Activated CD8-positive, alpha-beta memory T cell treated with anti-CD3 and anti-CD28 coated beads, Interleukin-2, amount 50 U/mL, for 24 hours (primary cell): Measurements from ENCODE around the gene CDH24.
A peak's percentile ranks its signal among the peaks of the same experiment; 100 is the strongest.
"Not testable (repeated sequence)": the region's sequence is repeated elsewhere in the genome, so short reads cannot be mapped to it uniquely, and the experiment has no call there.

Experiments
- DNase-seq: peaks from one replicate; pipeline ENCODE4 v3.0.0-alpha.2; 2020; ENCODE audit errors: extremely low read depth

Gene CDH24

DNA sequence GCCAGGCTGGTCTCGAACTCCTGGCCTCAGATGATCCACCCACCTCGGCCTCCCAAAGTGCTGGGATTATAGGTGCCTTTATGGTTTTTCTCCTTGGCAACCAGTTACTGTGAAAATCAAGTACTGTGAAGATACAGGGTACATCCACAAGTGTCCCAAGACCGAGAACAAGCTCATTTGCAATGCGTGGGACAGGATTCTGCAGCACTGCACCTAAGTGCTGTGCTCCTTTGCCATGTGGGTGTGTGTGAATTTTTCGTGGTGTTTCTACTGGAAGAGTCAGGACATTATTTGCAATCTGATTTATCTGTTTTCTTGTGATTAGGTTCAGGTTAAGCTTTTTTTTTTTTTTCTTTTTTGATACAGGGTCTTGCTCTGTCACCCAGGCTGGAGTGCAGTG is 40.2 kb downstream of the CDH24 start:
- DNase-seq, result no peak

DNA sequence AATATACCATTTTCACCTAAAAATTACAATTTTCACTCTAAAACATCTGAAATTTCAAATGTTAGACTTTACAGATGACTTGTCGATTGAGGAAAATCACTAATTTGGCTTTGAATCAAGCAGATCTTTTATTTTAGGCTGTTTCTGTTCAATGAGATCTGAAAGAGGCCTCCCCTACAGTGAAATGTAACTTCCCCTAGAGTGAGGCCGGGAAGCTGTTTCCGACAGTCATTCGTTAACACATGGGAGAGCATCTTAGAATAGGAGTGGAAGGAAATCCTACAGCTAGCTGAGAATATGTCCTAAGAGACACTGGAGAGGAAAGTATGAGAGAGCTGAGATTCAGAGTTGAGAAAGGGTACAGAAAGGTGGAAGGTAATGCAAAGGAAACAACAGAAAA is 41.7 kb downstream of the CDH24 start:
- DNase-seq, result no peak

DNA sequence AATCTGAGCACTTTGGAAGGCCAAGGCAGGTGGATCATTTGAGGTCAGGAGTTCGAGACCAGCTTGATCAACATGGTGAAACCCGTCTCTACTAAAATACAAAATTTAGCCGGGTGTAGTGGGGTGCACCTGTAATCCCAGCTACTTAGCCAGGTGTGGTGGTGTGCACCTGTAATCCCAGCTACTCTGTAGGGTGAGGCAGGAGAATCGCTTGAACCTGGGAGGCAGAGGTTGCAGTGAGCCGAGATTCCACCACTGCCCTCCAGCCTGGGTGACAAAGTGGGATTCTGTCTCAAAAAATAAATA is 43.6 kb downstream of the CDH24 start:
- not testable (repeated sequence) for DNase-seq

DNA sequence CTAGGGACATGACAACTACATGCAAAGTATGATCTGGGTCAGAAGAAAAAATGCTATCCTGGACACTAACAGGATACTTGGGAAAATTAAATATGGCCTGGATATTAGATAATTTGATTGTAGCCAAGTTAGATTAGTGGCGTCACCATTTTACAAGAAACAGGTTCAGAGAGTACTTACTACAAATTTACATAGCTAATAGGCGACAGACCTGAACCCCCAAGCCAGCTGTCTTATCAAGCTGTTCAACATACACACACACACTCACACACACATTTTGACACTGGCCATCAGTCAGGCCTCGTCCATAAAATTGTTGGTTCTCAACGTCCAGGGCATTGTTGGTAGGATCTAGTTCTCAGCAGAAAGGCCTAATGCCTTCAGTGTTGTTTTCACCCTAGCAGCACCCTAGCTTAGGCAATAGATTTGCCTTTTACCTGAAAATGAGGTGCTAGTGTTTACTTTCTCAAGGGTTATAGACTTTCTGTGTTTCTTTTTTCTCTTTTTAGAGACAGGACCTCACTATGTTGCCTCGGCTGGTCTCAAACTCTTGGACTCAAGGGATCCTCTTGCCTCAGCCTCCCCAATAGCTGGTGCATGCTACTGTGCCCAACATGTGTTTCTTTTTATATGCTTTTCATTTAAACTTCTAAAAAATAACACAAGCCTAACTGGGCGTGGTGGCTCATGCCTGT is 44.1 kb downstream of the CDH24 start:
- DNase-seq, result no peak

DNA sequence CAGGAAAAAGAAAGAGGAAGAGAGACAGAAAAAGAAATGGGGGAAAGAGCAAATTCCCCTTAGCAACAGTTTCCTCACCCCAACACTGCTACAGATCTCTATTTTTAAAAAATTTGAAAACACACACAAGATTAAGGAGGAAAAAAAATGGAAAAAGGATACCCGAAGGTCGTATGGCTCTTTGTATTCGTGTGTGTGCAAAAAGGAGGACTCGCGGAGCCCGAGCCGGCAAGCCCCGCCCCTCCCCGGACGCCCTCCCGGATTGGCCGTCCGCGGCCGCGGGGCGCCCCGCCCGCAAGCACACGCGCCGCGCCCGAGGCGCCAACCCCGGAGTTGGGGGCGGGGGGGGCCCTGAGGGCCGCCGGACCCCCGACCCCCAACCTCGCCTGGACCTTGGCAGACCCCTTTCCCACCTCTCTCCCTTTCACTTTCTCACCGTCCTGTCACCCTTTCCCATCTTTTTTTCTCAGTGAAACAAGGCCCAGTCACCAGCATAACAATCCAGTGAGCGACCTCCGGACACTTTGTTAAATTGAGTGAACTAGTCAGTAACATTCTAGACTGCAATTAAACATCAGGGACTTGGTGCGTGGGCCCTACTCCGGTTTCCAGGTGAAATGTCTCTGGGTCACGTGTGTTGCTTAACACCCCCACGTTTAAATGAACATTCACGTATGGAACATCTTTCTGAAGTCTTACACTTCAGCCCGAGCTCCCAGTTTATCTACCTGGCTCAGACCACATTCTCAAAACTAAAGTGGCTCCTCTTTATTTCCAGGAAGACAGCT is 47.2 kb downstream of the CDH24 start, which contains the start of gene C14orf93:
TSS of gene C14orf93 (minus strand) at position 205 of the 788 bp plus-strand sequence. CDS start 11,120 bp downstream, outside the sequence.
- DNase-seq, result peak; percentile 66

DNA sequence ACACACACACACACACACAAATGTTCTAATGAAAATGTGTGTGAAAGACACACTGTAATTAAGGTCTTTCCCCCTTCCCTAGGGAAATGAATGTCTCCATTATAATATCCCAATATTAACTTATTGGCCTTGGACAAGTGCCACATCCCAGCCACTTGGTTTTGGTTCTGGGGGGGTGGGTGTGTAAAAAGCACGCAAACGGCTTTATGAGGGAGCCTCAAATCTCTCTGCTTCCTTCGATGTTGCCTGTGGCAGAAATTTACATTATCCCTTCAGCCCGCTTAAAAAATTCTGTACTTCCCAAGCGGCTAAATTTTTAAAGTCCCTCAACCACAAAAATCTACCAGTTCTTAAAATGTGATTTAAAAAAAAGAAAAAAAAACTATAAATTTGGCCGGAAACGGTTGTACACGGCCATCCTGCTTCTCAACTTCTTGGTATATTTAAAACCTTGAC is 47.8 kb downstream of the CDH24 start:
- DNase-seq, result no peak

DNA sequence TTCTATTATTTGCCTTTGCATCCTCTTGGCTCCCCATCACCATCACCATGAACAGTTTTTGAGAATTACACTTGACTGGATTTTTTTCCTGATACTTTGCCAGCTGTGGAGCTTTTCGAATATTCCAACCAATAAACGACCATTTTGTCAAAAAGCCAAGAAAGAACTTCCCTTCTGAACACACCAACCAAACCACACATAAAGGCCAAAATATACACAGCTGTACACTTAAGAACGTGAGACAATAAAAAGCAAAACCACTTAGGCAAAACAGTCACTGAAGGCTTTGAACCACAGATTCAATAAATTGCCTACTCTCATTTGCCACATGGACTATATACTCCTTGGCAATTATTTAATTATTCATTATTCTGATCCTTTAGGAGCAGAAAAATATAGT is 48.5 kb downstream of the CDH24 start:
- DNase-seq, result no peak

DNA sequence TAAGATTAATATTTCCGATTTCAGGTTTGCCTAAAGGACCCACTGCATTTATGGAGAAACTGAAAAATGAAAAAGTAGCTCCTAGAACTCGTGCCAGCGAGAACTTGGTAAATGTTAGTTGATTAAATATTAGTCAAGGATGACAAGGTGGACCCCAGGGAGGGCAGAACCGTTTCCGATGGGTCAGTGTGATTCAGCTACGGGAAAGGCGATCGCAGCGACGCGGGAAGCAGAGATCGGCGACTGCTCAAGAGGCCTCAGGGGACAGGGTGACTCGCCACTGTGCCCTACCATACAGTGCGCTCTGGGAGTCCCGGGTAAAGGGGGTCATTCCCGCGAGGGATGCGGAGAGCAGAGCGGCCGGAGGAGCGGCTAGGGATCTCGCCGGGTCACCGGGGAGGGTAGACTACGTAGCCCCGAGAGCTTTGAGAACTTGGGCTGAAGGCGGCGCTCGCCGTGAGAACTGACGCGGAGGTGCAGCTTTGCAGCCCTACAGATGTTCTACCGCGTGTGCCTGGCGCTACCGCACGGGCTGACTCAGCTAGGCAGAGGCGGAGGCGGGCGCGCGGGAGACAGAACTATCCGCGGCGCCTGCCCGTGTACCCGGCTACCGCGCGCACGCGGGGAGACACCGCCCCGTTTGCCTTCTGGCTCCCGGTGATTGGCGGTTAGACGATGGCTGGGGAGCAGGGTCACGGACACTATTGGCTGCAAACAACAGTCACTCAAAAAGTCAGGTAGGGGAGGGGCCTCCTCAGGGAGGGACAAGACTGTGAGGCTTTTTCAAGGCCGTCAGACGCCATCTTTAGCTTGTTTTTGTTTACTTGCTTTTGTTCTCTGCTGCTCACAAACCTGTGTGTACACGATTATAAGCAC is 50.5 kb downstream of the CDH24 start:
- DNase-seq, result peak; percentile 90

DNA sequence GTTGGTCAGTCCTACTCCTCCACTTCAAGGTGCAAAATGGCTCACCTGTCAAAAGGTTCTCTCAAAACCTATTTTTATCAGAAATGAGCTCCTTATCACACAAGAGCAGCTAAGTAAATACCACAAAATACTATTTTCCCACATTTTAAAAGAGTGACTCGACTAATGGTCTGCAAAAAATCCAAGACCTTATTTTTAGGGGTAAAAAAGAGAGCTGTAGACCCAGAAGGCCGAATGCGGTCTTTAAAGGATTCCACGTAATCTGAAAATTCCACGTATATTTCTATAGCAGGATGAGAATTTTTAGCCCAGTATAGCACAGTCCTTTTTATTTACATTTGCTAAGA is 51.2 kb downstream of the CDH24 start:
- DNase-seq, result no peak

DNA sequence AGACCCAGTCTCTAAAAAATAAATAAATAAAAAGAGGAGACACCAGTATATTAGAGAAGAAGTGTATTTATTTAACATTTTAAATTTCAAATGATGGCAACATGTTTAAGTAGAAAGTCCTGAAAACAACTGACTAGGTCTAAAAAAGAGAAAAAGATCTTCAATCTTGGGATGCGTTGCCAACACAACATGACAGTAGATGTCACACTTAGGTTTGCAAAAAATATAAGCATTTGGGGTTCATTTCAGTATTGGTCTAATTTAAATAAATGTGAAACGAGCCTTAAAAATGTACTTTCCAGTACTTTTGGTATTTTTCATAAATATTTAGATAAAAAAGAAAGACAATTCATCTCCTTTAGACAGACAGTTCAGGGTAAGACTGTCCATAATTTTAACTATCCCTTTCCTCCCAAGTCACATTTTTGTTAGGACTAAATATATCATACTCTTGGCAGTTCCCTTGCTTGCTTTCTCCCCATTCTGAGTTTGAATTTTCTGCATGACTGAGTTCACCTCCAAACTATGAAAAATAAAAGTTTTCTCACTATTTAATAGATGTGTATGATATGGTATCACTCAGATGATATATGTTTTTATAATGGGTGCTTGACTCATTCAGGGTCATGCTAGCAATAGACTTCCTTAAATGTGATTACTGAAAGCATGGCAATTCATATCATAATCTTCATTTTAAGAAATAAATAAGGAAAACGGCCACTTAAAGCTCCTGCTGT is 51.7 kb downstream of the CDH24 start:
- no peak for DNase-seq

DNA sequence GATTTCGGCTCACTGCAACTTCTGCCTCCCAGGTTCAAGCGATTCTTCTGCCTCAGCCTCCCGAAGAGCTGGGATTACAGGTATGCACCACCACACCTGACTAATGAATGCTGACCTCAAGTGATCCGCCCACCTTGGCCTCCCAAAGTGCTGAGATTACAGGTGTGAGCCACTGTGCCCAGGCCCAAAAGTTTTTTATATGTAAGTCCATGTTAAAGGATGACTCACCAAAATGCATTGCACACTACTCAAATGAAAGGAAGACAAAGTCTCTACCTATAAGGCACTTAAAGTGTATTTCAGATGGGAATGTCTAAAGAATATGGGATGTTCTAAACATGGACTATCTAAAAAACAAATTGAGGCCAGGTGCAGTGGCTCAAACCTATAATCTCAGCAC is 53.0 kb downstream of the CDH24 start:
- DNase-seq, result not testable (repeated sequence)

DNA sequence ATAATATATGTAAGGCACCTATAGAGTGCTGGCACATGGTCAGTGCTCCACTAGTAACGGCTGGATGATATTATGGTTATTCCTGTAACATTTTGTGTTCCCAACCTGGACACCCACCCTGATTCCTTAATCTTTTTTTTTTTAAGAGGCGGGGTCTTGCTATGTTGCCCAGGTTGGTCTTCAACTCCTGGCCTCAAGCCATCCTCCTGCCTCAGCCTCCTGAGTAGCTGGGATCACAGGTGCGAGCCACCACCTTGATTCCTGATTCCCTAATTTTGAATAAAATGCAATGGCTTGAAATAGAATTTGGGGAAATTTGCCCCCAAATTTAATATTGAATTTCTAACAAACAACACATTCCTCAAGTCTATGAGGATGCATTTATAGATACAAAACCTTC is 54.7 kb downstream of the CDH24 start:
- DNase-seq, result no peak

DNA sequence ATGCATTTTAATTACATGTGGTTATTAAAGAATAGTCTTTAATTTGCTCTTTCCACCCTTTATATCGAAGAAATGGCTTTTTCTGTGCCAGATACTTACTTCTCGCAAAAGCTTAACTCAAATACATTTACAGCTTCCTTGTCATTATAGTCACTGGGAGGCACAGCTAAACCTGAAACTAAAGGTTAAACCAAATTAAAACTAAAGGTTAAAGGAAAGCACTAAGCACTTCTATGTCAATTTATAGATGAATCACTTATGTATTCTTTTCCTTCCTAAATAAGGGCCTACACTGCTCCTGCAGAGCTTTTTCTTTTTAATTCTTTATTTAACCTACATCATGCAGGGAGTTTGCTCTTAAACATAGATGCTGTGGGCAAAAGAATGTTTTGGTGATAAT is 56.5 kb downstream of the CDH24 start:
- no peak for DNase-seq

DNA sequence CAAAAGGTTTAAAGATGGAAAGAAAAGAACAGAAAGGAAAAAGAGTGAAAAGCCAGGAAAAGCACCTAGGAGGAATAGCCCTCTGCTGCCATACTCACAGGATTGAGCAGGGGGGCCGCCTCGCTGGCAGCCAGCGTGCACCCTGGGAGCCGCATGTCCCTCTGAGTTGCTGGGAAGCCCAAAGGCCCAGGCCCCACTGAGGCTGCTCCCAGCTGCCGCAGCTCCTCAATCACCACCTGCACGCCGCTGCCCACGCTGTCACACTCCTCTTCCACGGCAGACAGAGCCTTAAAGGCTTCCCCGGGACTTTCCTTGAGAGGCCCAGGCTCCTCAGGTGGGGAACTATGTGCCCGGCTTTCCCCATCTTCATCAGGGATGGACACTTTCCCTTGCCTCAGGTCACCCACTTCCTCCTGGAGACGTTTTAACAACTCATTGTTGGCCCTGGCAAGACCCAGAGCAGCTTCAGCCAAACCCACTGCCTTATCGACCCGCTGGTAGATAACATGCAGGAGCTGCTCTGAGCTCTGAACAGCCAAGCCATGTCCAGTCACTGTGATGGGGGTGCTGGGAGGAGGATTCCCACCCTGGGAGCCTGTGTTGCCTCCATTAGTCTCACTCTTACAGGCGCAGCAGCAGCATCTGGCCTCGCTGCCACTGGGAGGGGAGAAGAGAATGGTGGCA is 58.8 kb downstream of the CDH24 start:
- no peak for DNase-seq

DNA sequence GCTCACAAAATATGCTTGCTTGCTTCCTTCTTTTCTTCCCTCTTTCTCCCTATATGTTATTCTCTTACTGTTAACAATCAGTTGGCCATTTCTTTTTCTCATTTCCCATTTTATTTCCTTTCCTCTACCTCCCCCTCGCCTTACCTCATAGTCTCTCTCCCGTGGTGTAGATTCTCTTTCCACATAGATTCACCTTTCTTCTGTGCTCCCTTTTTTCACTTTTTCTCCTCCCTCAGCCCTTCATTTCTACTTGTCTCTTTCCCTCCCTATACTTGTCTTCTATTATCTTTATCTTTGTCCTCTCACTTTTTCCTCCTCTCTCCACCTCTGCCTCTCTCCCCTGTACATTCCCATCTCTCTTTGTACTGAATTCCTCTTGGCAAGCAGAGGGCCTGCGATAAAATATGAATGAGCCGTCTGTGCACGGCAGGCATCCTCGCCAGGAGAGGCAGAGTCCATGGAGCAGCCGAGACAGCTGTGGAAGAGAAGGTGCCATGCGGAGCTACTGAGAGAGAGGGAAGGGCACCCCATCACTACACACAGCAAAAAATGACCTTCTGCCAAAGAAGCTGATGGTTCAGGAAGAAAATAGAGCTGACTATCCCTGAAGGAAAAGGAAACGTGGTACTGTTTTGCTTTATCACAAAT is 59.5 kb downstream of the CDH24 start:
- no peak for DNase-seq
